Spleen (tissue), 11 donors: ENCODE data around the gene MAP4K3. TPM values are rescaled to one million over a fixed set of nuclear protein-coding genes. Genes with fewer than 3 reads are reported as not detected.

Experiments
- DNase-seq: peaks from one replicate; pipeline ENCODE4 v3.0.0-alpha.2; 2020
- H3K27ac ChIP-seq, 8 donors: fragments of 200-600 bp; sonication (generic) in 7 of 8; 1 replicate in 4 of 8; 2 replicates in 4 of 8; pipeline versions ENCODE4 v1.5.0 to v1.8.0; 2016 to 2021; ENCODE audit warnings: inconsistent platforms in 4 of 8, mild to moderate bottlenecking in 4 of 8, moderate library complexity in 1 of 8
- H3K27me3 ChIP-seq, 7 donors: fragments of 200-600 bp; sonication (generic) in 6 of 7; replicated peaks in 1 of 7; 1 replicate in 4 of 7; 2 replicates in 3 of 7; pipeline versions ENCODE4 v1.5.0 to v1.8.0; 2016 to 2021; ENCODE audit warnings: inconsistent platforms in 3 of 7, mild to moderate bottlenecking in 1 of 7
- H3K36me3 ChIP-seq, 6 donors: fragments of 200-600 bp; sonication (generic) in 5 of 6; 1 replicate in 4 of 6; 2 replicates in 2 of 6; pipeline versions ENCODE4 v1.5.0 to v1.8.0; 2016 to 2021; ENCODE audit warnings: inconsistent platforms in 2 of 6
- H3K4me1 ChIP-seq, 6 donors: fragments of 200-600 bp; sonication (generic) in 5 of 6; 1 replicate in 3 of 6; 2 replicates in 3 of 6; pipeline versions ENCODE4 v1.5.0 to v1.8.0; 2016 to 2021; ENCODE audit warnings: inconsistent platforms in 3 of 6
- H3K4me3 ChIP-seq, 8 donors: fragments of 200-600 bp; sonication (generic) in 7 of 8; 1 replicate in 4 of 8; 2 replicates in 4 of 8; pipeline versions ENCODE4 v1.5.0 to v1.8.0; 2016 to 2021; ENCODE audit warnings: inconsistent platforms in 4 of 8, mild to moderate bottlenecking in 4 of 8, moderate library complexity in 2 of 8
- H3K9me3 ChIP-seq, 8 donors: fragments of 200-600 bp; sonication (generic) in 7 of 8; 1 replicate in 4 of 8; 2 replicates in 4 of 8; pipeline versions ENCODE4 v1.5.0 to v1.8.0; 2016 to 2021; ENCODE audit warnings: inconsistent platforms in 4 of 8
- CTCF ChIP-seq, 11 experiments: fragments of 200-600 bp in 7 of 11; fragments of 450-650 bp in 4 of 11; sonication (generic) in 4 of 11; IDR thresholded peaks in 8 of 11; conservative IDR thresholded peaks in 3 of 11; 1 replicate in 7 of 11; 2 replicates in 4 of 11; pipeline versions ENCODE4 v1.4.0 to v1.8.0; 2016 to 2021; ENCODE audit warnings: antibody characterized with exemption in 11 of 11, inconsistent platforms in 4 of 11, mild to moderate bottlenecking in 1 of 11
- POLR2A ChIP-seq, 3 donors: fragments of 450-650 bp; IDR thresholded peaks; one replicate each; pipeline ENCODE4 v1.5.1; 2017; ENCODE audit warnings: antibody characterized with exemption in 3 of 3, mild to moderate bottlenecking in 1 of 3
- POLR2AphosphoS5 ChIP-seq, 3 donors: sonication (generic); formaldehyde crosslinking; IDR thresholded peaks; one replicate each; pipeline ENCODE4 v1.5.1; 2017; ENCODE audit warnings: antibody characterized with exemption in 3 of 3
- WGBS, 5 donors: extraction: QIAGEN DNeasy Blood & Tissue Kit in 3 of 5; methylation state at CpG; one replicate each; pipeline versions ENCODE4 v1.1.5 to v1.1.7; 2013 to 2018; 5-methylcytosine and 5-hydroxymethylcytosine counted together
- intact Hi-C: fragments of 100-400 bp; cut with DNase I; formaldehyde crosslinking; loops from one replicate; pipeline ENCODE4 v1.15.0; 2023; ENCODE audit warnings: low total_unique reads
- polyA plus RNA-seq, 3 donors: library from polyadenylated mRNA; stranded (reverse); fragments of 200-250 nt; gene quantifications; one replicate each; pipeline ENCODE4 v1.2.1, GENCODE V29; 2013
- total RNA-seq, 7 donors: library from RNA; depleted of rRNA in 3 of 7; stranded (reverse); fragments of >200 nt in 3 of 7; fragmentation: NEBNext Ultra II Directional in 4 of 7; extraction: Animal tissue kit (Norgen Biotek cat#: 25700) in 4 of 7; gene quantifications; one replicate each; pipeline versions ENCODE4 v1.1.0 to v1.2.1, GENCODE V29; 2016 to 2021
- donor health status: healthy with polysubstance abuse.
- donor health status: DM: no; HTN: no; CAD: no; lungs with moderate emphysema.
- donor health status: DM: no; HTN: no; CAD: no.
- donor health status: Bipolar disorder and iron deficiency.
- donor health status: healthy.
- donor health status: DM: no; HTN: no; CAD: no.
- donor health status: DM: yes; HTN: yes; CAD: no.

The MAP4K3 gene
- total and polyA plus RNA-seq, 10 donors, result 5.8 to 49.5 (median 32.6) TPM

DNA sequence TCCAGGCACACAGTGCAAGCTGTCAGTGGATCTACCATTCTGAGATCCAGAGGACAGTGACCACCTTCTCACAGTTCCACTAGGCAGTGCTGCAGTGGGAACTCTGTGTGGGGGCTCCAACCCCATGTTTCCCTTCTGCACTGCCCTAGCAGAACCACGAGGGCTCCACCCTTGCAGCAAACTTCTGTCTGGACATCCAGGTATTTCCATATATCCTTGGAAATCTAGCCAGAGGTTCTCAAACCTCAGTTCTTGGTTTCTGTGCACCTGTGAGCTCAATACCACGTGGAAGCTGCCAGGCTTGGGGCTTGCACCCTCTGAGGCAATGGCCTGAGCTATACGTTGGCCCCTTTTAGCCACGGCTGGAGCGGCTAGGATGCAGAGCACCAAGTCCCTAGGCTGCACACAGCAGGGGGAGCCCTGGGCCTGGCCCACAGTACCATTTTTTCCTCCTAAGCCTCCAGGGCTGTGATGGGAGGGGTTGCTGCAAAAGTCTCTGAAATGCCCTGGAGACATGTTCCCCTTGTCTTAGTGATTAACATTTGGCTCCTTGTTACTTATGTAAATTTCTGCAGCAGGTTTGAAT is 77.5 kb downstream of the MAP4K3 start:
- intact Hi-C loops, result no loop called here
- Histone ChIP-seq H3K4me3 (no peak overlapping the region), H3K9me3 (peaks cover 10 to 52% (median 48%) of the 10 kb centered on the region in 8 donors), H3K27ac (no peak overlapping the region), H3K4me1 (no peaks in the 10 kb centered on the region), H3K36me3 (peaks cover 0 to 31% (median 0%) of the 10 kb centered on the region in 6 donors), H3K27me3 (no peaks in the 10 kb centered on the region)
- TF ChIP-seq CTCF (IDR thresholded peaks at IDR 0.05 in 8 of 11, conservative IDR thresholded peaks at IDR 0.05 in 3 of 11) (no peak), POLR2AphosphoS5 (IDR thresholded peaks at IDR 0.05) (no peak), POLR2A (IDR thresholded peaks at IDR 0.05) (no peak)
- 92 to 100% (median 97%) methylated on average over 1 to 5 of the region's 5 CpGs for WGBS, 5 donors
- DNase-seq, result no peak

DNA sequence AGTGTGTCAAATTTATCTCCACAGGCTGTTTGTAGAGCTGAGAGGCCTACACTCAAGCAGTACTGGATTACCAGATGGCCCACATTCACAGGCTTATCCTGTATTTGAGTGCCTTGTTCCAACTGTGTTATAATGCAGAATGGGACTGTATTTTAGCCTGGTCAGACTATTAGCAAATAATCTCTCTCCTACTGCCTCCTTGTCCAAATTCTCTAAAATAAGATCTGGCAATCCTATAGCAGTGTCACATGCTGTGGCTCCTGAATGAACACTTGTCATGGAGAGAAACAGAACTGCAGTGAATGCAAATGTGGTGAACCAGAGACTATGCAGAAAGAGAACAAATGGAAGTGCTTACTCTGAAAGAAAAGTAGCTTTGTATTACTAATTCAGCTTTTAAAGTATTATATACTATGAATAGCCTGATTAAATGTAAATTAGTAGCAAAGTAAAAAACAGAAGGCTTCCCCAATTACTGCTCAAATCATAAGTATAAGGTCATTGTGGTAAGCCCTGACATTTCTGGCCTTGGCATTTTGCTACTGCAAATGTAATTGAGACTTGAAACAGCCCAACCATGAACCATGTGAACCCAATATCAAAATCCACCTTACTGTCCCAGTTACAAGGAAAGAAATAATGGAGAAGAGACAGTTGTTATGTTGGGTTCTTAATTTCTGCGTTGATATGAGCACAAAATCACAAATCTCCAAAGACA is 80.0 kb downstream of the MAP4K3 start:
- 90 to 98% (median 96%) methylated on average over 1 of the region's 1 CpG for WGBS, 5 donors

DNA sequence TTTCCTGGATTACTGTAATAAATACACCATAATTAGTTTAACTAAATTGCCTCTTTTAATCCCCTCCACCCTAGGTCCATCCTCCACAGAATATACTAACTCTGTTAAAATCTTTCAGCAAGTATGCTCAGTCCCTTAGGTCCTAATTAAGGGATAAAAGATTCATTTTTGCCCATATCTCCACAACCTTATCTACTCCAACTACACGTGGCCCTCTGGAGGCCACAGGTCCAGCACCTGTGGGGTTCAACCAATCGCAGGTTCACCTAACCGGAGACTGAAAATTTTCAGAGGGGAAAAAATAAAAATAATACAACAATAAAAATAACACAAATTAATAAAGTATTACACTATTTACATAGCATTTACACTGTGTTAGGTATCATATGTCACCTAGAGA is 86.4 kb downstream of the MAP4K3 start:
- peaks cover 0 to 19% (median 3%) of the 10 kb centered on the region in 6 donors for H3K36me3 ChIP-seq
- no peaks in the 10 kb centered on the region for H3K9me3 ChIP-seq
- no peak overlapping the region for H3K4me3 ChIP-seq
- no peaks in the 10 kb centered on the region for H3K4me1 ChIP-seq
- H3K27ac ChIP-seq, result no peak overlapping the region
- no peak for DNase-seq
- 90 to 93% (median 92%) methylated on average over 3 of the region's 3 CpGs for WGBS, 5 donors
- H3K27me3 ChIP-seq, result no peaks in the 10 kb centered on the region
- no peak for TF ChIP-seq CTCF (IDR thresholded peaks at IDR 0.05 in 8 of 11, conservative IDR thresholded peaks at IDR 0.05 in 3 of 11)
- no peak for TF ChIP-seq POLR2A (IDR thresholded peaks at IDR 0.05)
- no peak for TF ChIP-seq POLR2AphosphoS5 (IDR thresholded peaks at IDR 0.05)
- intact Hi-C loops, result no loop called here

More for the DNA sequence above, 80.0 kb downstream of the MAP4K3 start:
- TF ChIP-seq CTCF (IDR thresholded peaks at IDR 0.05 in 8 of 11, conservative IDR thresholded peaks at IDR 0.05 in 3 of 11) (no peak), POLR2AphosphoS5 (IDR thresholded peaks at IDR 0.05) (no peak), POLR2A (IDR thresholded peaks at IDR 0.05) (no peak)
- DNase-seq, result no peak
- Histone ChIP-seq H3K36me3 (peaks cover 0 to 40% (median 3%) of the 10 kb centered on the region in 6 donors), H3K9me3 (peaks cover 10 to 41% (median 37%) of the 10 kb centered on the region in 8 donors), H3K27ac (no peak overlapping the region), H3K4me3 (no peak overlapping the region), H3K4me1 (no peaks in the 10 kb centered on the region), H3K27me3 (no peaks in the 10 kb centered on the region)
- intact Hi-C loops, result no loop called here

- 85 to 94% (median 90%) methylated on average over 3 of the region's 3 CpGs for WGBS, 5 donors
Measured at GRCh38 chr2:39338502-39338901, 98.6 kb downstream of the MAP4K3 start.

More at GRCh38 chr2:39338502-39338901, 98.6 kb downstream of the MAP4K3 start:
- intact Hi-C loops, result no loop called here
- Histone ChIP-seq H3K4me3 (no peak overlapping the region), H3K4me1 (no peaks in the 10 kb centered on the region), H3K27ac (no peak overlapping the region), H3K27me3 (no peaks in the 10 kb centered on the region), H3K36me3 (peaks cover 0 to 10% (median 0%) of the 10 kb centered on the region in 6 donors), H3K9me3 (no peaks in the 10 kb centered on the region)
- DNase-seq, result no peak
- no peak for TF ChIP-seq POLR2AphosphoS5 (IDR thresholded peaks at IDR 0.05)
- no peak for TF ChIP-seq CTCF (IDR thresholded peaks at IDR 0.05 in 8 of 11, conservative IDR thresholded peaks at IDR 0.05 in 3 of 11)
- TF ChIP-seq POLR2A (IDR thresholded peaks at IDR 0.05), result no peak
